K562 (cell line): ENCODE measurements around the gene ELOVL7. TPM values are rescaled to one million over a fixed set of nuclear protein-coding genes. Genes with fewer than 3 reads are reported as not detected.

Experiments
- ASH1L ChIP-seq: fragments of 450-650 bp; IDR thresholded peaks from 2 replicates; pipeline ENCODE4 v1.6.1; 2018; ENCODE audit warnings: borderline replicate concordance, mild to moderate bottlenecking, low read depth; ENCODE audit not compliant: partially characterized antibody
- BHLHE40 ChIP-seq: IDR thresholded peaks from 2 replicates; pipeline ENCODE4 v1.6.1; 2011; ENCODE audit warnings: low read length, improper control_type of control experiment
- BRD4 ChIP-seq: fragments of 200-600 bp; sonication (generic); IDR thresholded peaks from 2 replicates; pipeline ENCODE4 v1.6.1; 2017; ENCODE audit warnings: inconsistent platforms
- ELF1 ChIP-seq: fragments of 200-800 bp; sonication (Bioruptor generic); IDR thresholded peaks from 2 replicates; pipeline ENCODE4 v1.6.1; 2016; ENCODE audit warnings: missing genetic modification characterization, missing compliant biosample characterization
- ELK3 ChIP-seq: fragments of 450-650 bp; formaldehyde crosslinking; IDR thresholded peaks from 2 replicates; pipeline ENCODE4 v1.4.0; 2020; ENCODE audit warnings: mild to moderate bottlenecking
- HDAC1 ChIP-seq, 2 experiments: fragments of 450-650 bp; IDR thresholded peaks; 2 replicates each; pipeline ENCODE4 v1.6.1; 2016 to 2017; ENCODE audit warnings: inconsistent platforms in 1 of 2, mild to moderate bottlenecking in 1 of 2, moderate library complexity in 1 of 2
- HDAC2 ChIP-seq: fragments of 450-650 bp; IDR thresholded peaks from 2 replicates; pipeline ENCODE4 v1.6.1; 2016; ENCODE audit warnings: mild to moderate bottlenecking
- HDAC6 ChIP-seq: IDR thresholded peaks from 2 replicates; pipeline ENCODE4 v1.6.1; 2012; ENCODE audit warnings: low read depth, mild to moderate bottlenecking, control low read depth, inconsistent platforms, low read length, moderate library complexity
- IRF2 ChIP-seq: sonication (generic); formaldehyde crosslinking; IDR thresholded peaks from 2 replicates; pipeline ENCODE4 v1.8.1; 2022; ENCODE audit warnings: mild to moderate bottlenecking, missing genetic modification reagents
- KAT7 ChIP-seq: sonication (generic); formaldehyde crosslinking; IDR thresholded peaks from 2 replicates; pipeline ENCODE4 v1.8.0; 2022; ENCODE audit warnings: missing genetic modification reagents, mild to moderate bottlenecking, borderline replicate concordance
- LARP7 ChIP-seq: fragments of 450-650 bp; IDR thresholded peaks from 2 replicates; pipeline ENCODE4 v1.6.1; 2016
- MBD2 ChIP-seq: sonication (generic); IDR thresholded peaks from 2 replicates; pipeline ENCODE4 v1.6.1; 2016; ENCODE audit warnings: low read depth, borderline replicate concordance
- NFRKB ChIP-seq: fragments of 450-650 bp; IDR thresholded peaks from 2 replicates; pipeline ENCODE4 v1.6.1; 2016; ENCODE audit warnings: low read depth
- RB1 ChIP-seq: fragments of 450-650 bp; IDR thresholded peaks from 2 replicates; pipeline ENCODE4 v1.6.1; 2017; ENCODE audit warnings: low read depth, mild to moderate bottlenecking
- RBM17 ChIP-seq: fragments of 200-400 bp; formaldehyde crosslinking; IDR thresholded peaks from 2 replicates; pipeline ENCODE4 v1.6.1; 2017; ENCODE audit warnings: low read depth, mild to moderate bottlenecking, low read length, borderline replicate concordance
- SIX5 ChIP-seq, 2 experiments: IDR thresholded peaks; 2 replicates each; pipeline ENCODE4 v1.6.1; 2011; ENCODE audit warnings: low read length in 2 of 2, borderline replicate concordance in 1 of 2, low read depth in 1 of 2, mild to moderate bottlenecking in 1 of 2, moderate library complexity in 1 of 2; ENCODE audit not compliant: insufficient read depth in 1 of 2
- SMARCB1 ChIP-seq: IDR thresholded peaks from 2 replicates; pipeline ENCODE4 v1.6.1; 2011; ENCODE audit warnings: improper control_type of control experiment, low read depth; ENCODE audit not compliant: insufficient read length
- TOE1 ChIP-seq, 2 experiments: fragments of 450-650 bp in 1 of 2; sonication (generic) in 1 of 2; formaldehyde crosslinking in 1 of 2; IDR thresholded peaks; 2 replicates each; pipeline versions ENCODE4 v1.7.1 to v1.8.0; 2016 to 2022; ENCODE audit warnings: borderline replicate concordance in 2 of 2, mild to moderate bottlenecking in 2 of 2, antibody characterized with exemption in 1 of 2, inconsistent platforms in 1 of 2, low read depth in 1 of 2, missing genetic modification reagents in 1 of 2, moderate library complexity in 1 of 2
- ZBTB17 ChIP-seq: fragments of 450-650 bp; formaldehyde crosslinking; IDR thresholded peaks from 2 replicates; pipeline ENCODE4 v1.4.0; 2020; ENCODE audit warnings: mild to moderate bottlenecking
- ZNF184 ChIP-seq: sonication (generic); formaldehyde crosslinking; IDR thresholded peaks from 2 replicates; pipeline ENCODE4 v1.5.0; 2020; ENCODE audit warnings: missing genetic modification reagents
- ZNF212 ChIP-seq: fragments of 450-650 bp; formaldehyde crosslinking; IDR thresholded peaks from 2 replicates; pipeline ENCODE4 v1.4.0; 2020; ENCODE audit warnings: mild to moderate bottlenecking
- ZNF23 ChIP-seq: fragments of 250-450 bp; sonication (Bioruptor Pico); IDR thresholded peaks from 2 replicates; pipeline ENCODE4 v1.4.0; 2020; ENCODE audit warnings: mild to moderate bottlenecking
- ZNF280B ChIP-seq: fragments of 250-450 bp; sonication (Bioruptor Pico); IDR thresholded peaks from 2 replicates; pipeline ENCODE4 v1.5.1; 2021; ENCODE audit warnings: mild to moderate bottlenecking
- polyA plus RNA-seq, 8 experiments: library from polyadenylated mRNA; depleted of rRNA in 4 of 8; stranded (reverse) in 5 of 8; unstranded in 3 of 8; fragments of >200 nt; fragmentation: Nextera tagmentation in 2 of 8; fragmentation: Illumina TruSeq in 1 of 8; extraction: Ambion mirVana in 2 of 8; extraction: Trizol in 1 of 8; gene quantifications; 2 replicates each; pipeline versions ENCODE4 v1.2.1 to v1.2.3, GENCODE V29; 2011 to 2014; ENCODE audit warnings: inconsistent platforms in 1 of 8, missing spikeins in 1 of 8
- total RNA-seq, 7 experiments: library from RNA; depleted of rRNA in 6 of 7; stranded (reverse); fragments of >200 nt in 6 of 7; fragmentation: Illumina TruSeq in 2 of 7; extraction: Trizol in 2 of 7; gene quantifications; 2 replicates each; pipeline versions ENCODE4 v1.2.1 to v1.2.3, GENCODE V29; 2011 to 2021; ENCODE audit warnings: low replicate concordance in 1 of 7

The ELOVL7 gene
- total and polyA plus RNA-seq, 9 of the 15 experiments (the other 6 are each of a cell fraction or from before 2014, with no cell fraction given) = 4.5 to 12.3 (median 6.9) TPM

GRCh38 chr5:60820593-60821487 lies 23.2 kb downstream of the ELOVL7 start (continued):
- TF ChIP-seq ELK3 (CRISPR knock-in tag) = no peak
- TF ChIP-seq IRF2 = no peak
- no peak for TF ChIP-seq ZNF280B (CRISPR knock-in tag)
- peak; percentile 72 for TF ChIP-seq HDAC2
- TF ChIP-seq ZNF184 (CRISPR knock-in tag) = no peak
- TF ChIP-seq ELF1 (tag) = no peak
- no peak for TF ChIP-seq ZNF23 (CRISPR knock-in tag)
- TF ChIP-seq KAT7 (CRISPR knock-in tag) = no peak
- TF ChIP-seq HDAC6 = no peak
- TF ChIP-seq SIX5 (IDR thresholded peaks at IDR 0.05; ENCODE audit: borderline replicate concordance in 1 of 2, insufficient read depth in 1 of 2, low read depth in 1 of 2, low read length in 2 of 2) = no peak
- no peak for TF ChIP-seq BHLHE40
- TF ChIP-seq NFRKB = peak; percentile 64
- TF ChIP-seq RBM17 = no peak
- TF ChIP-seq SMARCB1 = no peak
- TF ChIP-seq RB1 = no peak
- TF ChIP-seq ASH1L = no peak
- peak; percentile 46; the same call in 1 of the 2 replicates for TF ChIP-seq LARP7
- no peak for TF ChIP-seq ZBTB17 (CRISPR knock-in tag)
- 0 out of 2 replicates have a peak, but pooled peaks have one; percentile 16 for TF ChIP-seq BRD4
- peak; percentile 48; the same call in 1 of the 2 replicates for TF ChIP-seq MBD2
- TF ChIP-seq HDAC1 (IDR thresholded peaks at IDR 0.05) = peak in 1 of 2 experiments; percentile 22; a peak in 1 of 4 replicates
- TF ChIP-seq TOE1 (IDR thresholded peaks at IDR 0.05; ENCODE audit: borderline replicate concordance) = 0 out of 2 replicates have a peak, but pooled peaks have one; percentile 50
- TF ChIP-seq TOE1 (CRISPR knock-in tag; IDR thresholded peaks at IDR 0.05; ENCODE audit: borderline replicate concordance, low read depth) = no peak
- TF ChIP-seq ZNF212 (CRISPR knock-in tag) = no peak
